HepG2 (cell line): ENCODE results near the gene APOL2.

ENCODE experiments used
- RFX5 ChIP-seq: IDR thresholded peaks from 2 replicates; pipeline ENCODE4 v1.6.1; 2011; ENCODE audit warnings: low read depth, low read length, improper control_type of control experiment
- TOPORS ChIP-seq: sonication (generic); formaldehyde crosslinking; IDR thresholded peaks from 2 replicates; pipeline ENCODE4 v1.8.0; 2023; ENCODE audit warnings: mild to moderate bottlenecking, missing genetic modification reagents
- ZNF7 ChIP-seq: IDR thresholded peaks from 2 replicates; pipeline ENCODE4 v1.6.1; 2016; ENCODE audit warnings: missing biosample characterization, missing genetic modification reagents
- ZSCAN20 ChIP-seq: sonication (generic); formaldehyde crosslinking; IDR thresholded peaks from 2 replicates; pipeline ENCODE4 v1.4.0; 2020; ENCODE audit warnings: missing genetic modification reagents, mild to moderate bottlenecking, borderline replicate concordance

GRCh38 chr22:36233796-36234195 is 5.5 kb downstream of the APOL2 start:
- no peak for TF ChIP-seq ZNF7 (CRISPR knock-in tag)
- TF ChIP-seq ZSCAN20 (CRISPR knock-in tag) = no peak
- TF ChIP-seq TOPORS (CRISPR knock-in tag) = no peak
- TF ChIP-seq RFX5 = no peak
